Nucleus accumbens (tissue), 56 donors: ENCODE data around the gene PPP1R3D.

Experiments
- DNase-seq, 56 donors: peaks; one replicate each; lab custom pipeline; 2025; lab: John Stamatoyannopoulos, UW

PPP1R3D gene

DNA sequence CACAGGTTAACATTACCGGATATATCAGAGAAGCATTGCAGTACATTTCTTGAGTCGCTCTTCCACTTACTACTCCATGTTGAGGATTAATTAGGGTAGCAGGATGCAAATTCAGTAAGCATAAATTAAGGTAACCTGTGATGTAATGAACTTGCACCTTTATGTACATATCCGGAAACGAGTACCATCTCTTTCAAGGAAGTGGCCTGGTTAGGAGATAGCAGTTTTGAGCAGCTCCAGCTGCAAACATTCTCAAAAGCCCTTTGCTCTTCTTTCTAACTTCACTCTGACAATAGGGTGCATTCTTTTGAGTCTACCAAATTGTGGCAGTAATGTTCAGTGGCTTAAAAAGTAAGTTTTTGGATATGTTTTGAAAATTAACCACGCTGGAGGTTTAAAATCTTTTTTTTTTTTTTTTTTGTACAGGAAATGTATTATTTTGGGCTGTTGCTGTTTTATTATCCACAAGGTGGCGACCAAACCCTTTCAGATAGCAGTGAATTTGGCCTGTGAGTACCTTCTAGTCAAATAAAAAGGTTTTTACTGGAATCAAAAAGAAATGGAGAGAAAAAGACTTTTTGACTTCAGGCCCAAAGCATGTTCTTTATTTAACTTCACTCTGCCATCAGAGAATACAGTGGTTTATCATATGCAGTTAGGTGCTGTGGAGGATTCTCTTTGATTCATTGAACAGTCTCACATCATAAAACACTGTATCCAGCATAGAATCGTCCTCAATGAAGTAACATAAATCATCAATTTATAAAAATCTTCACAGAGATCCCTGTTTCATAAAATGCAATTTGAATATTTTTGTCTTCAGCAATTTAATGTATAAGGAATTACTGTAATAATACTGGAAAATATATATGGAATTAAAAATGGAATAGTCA lies 9.0 kb upstream of the PPP1R3D start:
- DNase-seq, result peak in 7 of 56 donors; percentile 5 to 48 (median 26)

DNA sequence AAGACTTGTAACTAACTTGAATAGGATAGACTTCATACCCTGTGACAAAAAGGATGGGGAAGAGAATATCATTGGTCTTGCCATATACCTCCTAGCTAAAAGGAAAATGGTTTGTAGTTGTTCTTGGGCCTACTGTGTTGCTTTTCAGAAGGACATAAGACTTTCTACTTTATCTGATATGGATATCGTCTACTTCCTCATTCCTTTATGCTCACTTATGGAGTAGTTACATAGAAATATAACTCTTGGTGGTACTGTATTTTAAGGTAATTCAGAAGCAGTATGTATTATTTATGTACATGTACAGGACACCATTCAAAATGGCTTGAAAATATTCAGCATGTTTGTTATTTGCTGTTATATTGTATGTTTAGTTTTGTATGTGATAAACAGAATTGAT lies 8.1 kb upstream of the PPP1R3D start:
- DNase-seq, result no peak

DNA sequence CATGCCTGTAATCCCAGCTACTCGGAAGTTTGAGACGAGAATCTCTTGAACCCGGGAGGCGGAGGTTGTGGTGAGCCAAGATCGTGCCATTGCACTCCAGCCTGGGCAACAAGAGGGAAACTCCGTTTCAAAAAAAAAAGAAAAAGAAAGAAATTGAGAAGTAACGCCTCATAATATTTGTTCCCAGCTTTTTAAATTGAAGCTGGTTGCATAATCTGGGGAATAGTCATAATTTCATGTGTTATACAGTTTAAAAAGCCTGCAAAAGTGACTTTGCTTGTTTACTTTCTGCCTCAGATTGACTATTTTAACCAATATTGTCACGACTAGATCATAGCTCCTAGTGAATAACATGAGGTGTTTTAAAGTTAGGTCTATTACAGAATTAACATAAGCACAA lies 7.3 kb upstream of the PPP1R3D start:
- no peak for DNase-seq

DNA sequence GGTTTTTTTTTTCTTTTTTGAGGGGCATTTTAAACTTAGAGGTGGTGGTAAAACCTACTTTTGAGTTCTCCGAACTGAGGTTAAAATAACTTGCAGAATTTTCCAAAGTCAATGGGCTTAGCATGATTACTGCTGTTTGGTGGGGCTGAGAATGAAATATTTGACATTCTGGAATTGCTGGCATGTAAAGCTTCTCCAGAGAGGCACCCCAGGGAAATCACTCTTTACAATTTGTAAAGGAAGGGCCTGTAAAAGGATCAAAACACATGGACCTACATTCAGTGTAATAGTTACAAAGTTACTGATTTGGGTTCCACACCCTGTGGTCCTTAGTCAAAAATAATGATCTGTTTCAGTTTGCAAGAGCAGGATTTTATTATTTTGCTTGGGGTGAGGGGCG lies 5.6 kb upstream of the PPP1R3D start:
- DNase-seq, result no peak

DNA sequence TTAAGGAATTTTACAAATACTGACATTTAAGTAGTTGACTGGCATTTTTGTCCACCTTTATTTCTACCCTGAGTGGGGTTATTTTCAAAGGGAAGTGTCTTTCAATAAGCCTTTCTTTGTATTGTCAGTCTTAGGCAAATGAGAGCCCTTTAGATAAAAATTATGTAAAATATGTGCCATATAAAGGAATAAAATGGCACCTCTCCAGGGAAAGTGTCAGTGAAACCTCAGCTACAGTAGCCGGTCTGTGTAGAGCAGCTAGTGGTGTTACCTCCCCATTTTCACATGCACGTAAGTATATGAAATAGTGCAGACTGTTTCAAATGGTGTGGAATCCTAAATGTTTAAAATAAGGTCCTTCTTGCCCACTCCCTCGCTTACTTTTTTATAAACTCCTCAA lies 5.1 kb upstream of the PPP1R3D start:
- no peak for DNase-seq

DNA sequence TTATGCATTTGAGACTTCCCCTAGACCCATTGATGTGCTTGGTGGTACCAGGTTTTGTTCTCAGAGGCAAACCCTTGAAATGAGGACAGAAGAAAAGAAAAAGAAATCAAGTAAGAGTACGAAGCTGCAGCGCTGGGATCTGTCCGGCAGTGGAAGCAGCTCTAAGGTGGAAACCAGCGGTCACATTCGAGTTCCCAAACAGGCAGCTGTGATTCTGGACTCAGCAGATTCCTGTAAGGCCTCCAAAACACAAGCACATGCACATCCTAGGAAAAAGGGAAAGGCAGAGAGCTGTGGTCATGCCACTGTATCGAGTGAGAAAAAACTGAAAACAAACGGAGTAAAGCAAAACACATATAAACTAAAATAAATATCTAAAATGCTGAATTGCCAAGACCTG lies 4.6 kb upstream of the PPP1R3D start:
- no peak for DNase-seq

DNA sequence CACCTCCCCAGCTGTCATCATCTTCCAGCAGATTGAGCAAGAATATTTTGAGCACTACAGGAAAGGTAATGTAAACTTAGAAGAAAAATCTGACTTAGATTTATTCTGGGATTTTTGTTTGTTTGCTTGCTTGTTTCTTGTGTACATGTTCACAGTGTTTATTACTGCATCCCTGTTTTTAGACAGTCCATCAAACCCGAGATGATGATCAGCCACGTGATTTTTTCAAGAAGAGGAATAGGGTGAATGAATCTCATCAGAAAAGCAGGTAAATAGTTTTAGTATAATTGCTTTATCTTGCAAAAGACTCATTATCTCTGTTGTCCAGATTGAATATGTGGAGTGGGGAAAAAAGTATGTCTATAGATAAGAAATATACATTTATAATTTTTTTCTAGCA lies 2.1 kb upstream of the PPP1R3D start:
- no peak for DNase-seq

DNA sequence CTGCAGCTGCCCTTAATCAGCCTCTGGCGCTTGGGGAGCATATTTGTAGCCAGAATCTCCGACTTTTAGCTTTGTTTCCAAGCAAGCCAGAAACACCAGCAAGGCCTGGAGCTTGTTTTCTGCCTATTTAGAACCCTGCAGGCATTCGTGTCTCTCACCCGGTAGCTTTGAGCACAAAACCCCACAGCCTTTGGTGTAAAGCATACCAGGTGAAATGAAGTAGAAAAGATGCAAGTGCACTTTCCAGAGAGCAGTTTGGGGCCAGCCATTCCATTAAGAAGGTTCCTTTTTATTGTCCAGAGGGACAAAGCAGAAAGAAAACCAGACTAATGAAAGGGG lies 820 bp upstream of the PPP1R3D start:
- peak in 1 of 56 donors; percentile 67 for DNase-seq

DNA sequence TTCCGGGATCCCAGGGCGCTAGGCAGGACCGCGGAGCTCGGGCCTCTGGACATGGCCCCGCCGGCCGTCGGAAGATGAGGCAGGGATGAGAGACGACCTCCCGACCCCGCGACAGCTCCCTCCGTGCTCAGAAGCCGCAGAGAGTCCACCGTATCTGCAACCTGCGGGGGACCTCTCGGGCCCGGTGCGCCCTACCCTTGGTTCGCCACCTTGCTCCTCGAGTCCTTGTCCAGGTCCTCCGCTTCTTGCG lies 301 bp downstream of the PPP1R3D start:
- no peak for DNase-seq

DNA sequence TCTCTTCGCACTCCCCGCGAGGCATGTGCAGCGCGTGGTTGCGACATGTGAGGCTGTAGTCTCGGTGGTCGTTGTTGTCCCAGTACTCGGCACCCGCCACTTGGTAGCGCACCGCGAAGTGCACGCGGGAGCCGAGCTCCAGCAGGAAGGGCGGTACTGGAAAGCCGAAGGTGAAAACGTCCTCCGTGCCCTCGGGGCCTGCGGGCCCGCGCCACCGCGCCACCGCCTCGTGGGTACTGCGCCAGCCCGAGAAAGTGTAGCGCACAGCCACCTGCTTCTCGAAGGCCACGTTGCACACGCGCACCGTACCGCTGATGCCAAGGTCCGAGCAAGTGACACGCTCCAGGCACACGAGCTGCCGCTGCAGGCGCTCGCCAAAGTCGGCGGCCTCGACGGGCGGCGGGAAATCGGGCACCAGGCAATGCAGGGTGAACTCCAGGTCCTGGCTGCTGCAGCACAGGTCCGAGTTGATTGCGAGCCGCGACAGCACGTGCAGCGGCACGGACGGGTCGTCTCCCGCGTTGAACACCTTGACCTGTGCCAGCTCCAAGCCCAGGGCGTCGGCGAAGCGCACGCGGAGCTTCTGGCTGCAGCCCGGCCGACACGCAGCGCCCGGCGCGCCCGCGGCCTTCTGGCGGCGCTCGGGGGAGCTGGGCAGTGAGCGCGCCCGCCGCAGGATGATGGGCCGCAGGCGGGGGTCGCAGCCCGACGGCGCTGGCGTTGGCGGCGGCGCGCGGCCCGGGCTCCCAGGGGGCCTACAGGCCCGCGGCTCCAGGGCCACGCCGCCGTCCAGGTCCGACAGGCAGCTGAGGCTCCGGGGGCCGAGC lies 840 bp downstream of the PPP1R3D start:
- no peak for DNase-seq

DNA sequence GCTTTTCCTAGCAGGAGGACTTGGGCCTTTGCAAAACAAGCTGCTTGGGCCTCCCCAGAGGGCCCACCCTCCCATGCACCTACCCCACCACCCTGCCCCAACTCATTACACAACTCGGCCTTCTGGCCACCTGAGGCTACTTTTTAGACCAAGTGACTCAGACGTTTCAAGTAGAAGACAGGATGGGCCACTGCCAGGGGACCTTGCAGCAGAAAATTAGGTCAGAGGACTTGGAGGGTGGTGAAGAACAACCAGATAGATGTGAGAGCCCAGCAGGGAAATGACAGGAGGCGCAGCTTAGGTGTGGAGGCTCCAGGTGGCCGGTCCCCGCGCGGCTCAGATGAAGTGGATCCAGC lies 1.4 kb downstream of the PPP1R3D start:
- peak in 5 of 56 donors; percentile 16 to 34 (median 24) for DNase-seq

DNA sequence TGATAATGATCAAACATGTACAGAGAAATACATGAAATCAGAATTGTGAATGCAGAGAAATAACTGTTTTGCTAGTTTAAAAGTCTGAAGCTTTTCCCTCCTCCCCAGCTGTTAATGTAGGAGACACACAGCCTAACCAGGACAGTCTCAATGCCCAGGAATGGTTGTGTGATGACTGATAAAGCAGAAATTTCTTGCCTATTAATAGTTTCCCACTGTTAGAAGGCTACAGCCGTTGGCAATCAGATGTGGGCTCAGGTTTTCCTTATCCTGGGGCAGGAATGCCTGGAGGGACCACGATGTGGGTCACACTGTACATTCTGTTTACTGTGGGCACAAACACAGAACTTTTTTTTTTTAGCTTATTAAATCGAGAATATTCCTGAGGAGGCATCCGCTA lies 1.9 kb downstream of the PPP1R3D start:
- DNase-seq, result no peak

DNA sequence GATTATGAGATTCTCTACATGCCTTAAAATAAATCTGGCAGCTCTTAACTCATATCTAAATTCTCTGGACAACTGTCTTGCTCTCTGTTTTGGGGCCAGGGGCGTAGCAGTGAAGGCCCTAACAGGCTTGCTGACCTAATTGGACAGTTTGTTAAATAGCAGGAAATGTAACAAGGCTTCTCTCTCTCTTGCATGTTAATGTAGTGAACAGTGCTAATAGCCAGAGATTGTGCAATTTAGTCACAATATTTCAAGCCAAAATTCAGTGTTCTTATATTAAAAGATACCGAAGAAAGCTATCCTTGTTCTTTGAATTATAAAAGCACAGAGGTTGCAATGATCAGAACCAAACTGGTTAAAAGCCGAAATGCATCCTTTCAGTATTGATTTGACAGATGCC lies 3.0 kb downstream of the PPP1R3D start:
- DNase-seq, result no peak

DNA sequence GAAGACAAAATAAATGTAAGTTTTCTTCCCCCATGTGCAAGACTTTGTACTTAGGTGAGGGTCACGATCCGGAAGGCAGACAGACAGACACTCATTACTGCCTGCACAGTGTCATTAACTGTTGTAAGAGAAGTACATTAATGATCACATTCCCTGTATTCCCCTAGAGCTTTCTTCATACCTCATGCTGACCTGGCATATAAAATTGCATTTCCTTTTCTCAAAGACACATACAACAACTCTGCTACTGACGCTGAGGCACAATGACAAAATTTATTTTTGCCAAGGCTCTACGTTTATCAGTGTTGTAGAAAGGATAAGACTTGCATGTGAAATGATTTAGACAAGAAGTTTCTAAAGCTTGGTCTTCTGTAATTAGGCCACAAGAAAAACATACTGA lies 3.7 kb downstream of the PPP1R3D start:
- no peak for DNase-seq

DNA sequence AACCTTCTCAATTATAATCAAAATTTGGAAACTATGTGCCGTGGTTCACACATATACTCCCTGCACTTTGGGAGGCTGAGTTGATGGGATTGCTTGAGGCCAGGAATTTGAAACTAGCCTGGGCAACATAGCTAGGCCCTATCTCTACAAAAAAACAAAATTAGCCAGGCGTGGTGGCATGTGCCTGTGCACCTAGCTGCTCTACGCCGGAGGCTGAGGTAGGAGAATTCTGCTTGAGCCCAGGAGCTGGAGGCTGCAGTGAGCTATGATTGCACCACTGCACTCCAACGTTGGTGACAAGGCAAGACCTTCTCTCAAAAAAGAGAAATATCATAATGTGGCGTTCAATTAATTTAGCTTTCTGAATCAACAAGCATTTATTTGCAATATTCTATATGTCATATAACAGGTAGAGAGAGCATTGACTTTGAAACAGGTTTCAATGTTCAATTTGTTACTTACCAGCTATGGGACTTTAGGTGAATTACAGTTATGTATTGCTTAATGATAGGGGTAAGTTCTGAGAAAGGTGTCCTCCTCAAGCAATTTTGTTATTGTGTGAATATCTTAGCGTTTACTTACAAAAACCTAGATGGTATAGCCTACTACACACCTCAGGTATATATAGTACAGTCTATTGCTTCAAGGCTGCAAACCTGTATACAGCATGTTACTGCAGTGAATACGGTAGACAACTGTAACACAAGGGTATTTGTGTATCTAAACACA lies 4.5 kb downstream of the PPP1R3D start:
- DNase-seq, result no peak

DNA sequence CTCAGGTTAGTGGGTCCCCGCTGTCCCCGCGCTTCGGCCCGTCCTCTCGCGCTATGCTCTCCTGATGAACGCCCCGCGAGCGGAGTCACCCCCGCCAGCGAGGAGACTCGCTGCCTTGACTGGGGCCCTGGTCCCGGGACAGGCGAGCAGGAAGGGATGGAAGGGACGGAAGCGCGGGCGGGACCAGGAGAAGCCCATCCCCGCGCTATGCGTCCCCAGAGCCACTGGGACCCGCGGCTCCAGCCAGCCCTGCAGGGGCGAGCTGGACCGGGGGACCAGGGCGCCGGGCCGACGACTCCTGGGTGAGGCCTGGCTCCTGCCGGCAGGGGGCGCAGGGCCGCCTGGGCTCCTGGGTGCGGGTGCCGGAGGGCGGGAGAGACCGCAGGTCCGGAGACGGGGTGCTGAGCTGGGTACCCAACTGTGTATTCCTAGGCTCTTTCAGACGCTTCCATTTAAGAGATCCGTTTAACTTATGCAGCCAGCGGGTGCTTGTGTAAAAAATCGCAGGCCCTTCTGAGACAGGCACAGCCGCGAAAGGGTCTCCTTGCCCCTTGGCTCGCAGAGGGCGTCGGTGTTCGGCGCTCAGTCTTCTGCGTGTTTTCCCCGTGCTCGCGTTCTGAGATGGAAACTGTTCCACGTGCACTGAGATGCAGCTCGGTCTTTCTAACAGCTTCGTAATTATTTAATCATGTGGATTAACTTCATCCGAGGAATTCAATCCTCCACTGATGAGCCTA lies 6.1 kb downstream of the PPP1R3D start:
- peak in 50 of 56 donors; percentile 16 to 88 (median 66) for DNase-seq

DNA sequence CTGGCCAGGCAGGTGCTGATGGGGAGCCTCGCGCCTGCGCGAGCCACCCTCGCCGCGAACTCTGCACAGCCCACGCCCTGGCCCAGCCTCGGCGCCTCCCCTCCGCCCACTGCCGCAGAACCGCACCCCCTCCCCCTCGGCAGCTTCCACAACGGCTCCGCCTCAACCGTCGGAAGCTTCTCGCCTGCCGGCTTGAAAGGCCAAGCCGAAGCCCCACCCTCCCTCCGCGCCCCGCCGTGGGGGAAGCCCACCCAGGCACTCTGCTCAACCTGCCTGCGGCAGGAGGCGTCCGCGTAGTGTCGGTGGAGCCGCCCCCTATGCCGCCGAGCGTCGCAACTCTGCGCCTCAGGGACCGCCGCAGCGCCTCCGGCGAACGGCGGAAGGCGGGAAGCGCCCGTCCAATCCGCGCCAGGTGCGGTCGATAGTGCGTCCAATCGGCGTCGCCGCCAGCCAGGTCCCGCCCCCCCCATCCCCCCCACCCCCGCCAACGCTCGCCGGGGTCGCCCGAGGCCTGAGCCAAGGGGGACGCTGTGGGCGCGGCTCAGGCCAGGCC lies 6.7 kb downstream of the PPP1R3D start, which contains the start of gene SYCP2:
SYCP2 (minus strand) TSS at position 342 of the 553 bp plus-strand sequence. CDS start 11,224 bp downstream, outside the sequence.
- DNase-seq, result peak in 21 of 56 donors; percentile 37 to 83 (median 56)

DNA sequence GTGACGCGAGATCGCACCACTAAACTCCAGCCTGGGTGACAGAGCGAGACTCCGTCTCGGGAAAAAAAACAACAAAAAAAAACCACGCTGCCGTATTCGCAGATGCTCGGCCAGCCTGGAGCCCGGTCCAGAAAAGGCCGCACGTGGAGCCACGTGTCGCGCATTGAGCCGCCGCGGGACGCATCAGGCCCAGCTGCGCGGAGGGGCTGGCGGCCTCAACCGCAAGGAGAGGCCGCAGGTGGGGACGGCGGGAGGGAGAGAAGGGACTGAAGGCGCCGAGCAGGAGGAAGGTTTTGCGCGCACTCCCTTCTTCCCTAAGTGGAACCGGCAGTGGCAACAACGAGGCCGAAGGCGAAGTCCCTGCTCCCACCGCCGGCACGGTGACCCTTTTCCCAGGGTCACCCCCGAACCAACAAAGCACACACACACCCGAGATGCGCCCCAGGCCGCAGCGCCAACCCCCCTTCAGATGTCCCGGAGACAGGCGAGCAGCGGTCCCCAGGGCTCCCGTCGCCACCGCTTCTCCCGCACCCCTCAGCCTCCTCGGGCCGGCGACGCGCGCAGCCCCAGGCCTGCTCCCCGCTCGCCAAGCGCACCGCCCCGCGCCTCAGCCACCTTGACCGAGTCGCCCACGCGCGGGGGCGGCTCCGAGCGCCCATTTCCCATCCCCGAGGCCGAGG lies 7.3 kb downstream of the PPP1R3D start:
- no peak for DNase-seq

DNA sequence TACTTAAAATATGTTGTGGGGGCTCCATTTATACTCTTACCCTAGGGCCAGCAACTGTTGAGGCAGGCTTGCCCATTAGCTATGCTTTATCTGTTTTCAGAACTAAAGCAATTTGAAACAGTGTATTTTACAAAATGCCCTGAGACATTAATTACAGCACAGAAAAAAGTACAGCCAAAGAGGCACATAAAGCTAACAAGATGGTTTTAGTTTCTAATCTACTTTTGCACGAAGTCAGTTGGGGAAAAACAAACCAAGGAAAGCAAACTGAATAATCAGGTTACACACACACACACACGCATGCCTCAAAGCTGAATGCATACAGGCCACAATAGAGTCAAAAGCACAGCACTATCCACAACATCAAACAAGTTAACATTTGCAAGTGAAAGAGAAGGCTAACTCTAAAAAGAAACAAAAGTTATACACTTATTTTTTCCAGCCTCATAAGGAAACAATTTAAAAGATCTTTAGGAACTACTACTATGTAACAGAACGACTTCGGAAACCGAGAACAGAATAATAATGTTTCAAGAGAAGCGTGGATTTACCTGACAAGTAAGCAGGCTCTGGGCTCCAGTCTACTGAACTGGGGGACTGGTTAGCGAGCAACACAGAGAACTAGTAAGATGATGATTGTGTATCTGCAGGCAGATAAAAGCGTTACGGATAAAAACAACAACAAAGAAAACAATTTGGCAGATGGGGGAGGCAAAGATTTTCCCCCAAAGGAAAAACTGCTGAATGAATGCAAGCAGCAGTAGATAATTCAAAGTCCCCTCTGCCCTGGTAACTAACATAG lies 8.4 kb downstream of the PPP1R3D start:
- DNase-seq, result no peak
